ENCODE results near the gene FAM222A. TPM values are rescaled to one million over a fixed set of nuclear protein-coding genes. Genes with fewer than 3 reads are reported as not detected.

The FAM222A gene
- total and polyA plus RNA-seq, 7 donors = 1.1 to 3.3 (median 2.1) TPM

DNA sequence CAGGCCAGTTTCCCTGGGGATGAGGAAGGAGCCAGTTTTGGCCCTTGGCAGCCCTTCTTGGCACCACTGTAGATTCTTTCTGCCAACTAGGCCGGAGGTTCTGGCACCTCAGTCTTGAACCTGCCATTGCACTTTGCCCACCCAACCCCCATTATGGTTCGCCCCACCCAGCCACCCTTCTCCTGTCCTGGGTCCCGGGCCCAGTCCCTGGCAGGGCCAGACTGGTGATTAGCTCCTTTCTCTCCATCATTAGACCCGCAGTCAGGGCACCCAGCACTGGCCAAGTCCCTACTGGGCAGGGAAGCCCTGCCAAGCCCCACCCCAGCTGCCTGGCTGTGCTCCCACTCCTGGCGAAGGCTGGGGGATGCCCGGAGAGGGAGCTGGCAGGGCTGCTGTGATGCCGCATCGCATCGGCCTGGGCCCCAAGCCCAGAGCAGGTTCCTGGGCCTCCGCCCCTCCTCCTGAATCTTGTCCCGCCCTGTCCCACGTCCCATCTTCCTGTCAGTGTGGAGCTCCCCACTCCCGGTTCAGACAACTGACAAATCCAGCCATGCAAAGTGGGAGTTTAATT lies 9.8 kb downstream of the FAM222A start:
- TF ChIP-seq POLR2AphosphoS5 (IDR thresholded peaks at IDR 0.05) (peak; percentile 40 to 73 (median 58)), EP300 (IDR thresholded peaks at IDR 0.05) (no peak), POLR2A (IDR thresholded peaks at IDR 0.05) (no peak)

DNA sequence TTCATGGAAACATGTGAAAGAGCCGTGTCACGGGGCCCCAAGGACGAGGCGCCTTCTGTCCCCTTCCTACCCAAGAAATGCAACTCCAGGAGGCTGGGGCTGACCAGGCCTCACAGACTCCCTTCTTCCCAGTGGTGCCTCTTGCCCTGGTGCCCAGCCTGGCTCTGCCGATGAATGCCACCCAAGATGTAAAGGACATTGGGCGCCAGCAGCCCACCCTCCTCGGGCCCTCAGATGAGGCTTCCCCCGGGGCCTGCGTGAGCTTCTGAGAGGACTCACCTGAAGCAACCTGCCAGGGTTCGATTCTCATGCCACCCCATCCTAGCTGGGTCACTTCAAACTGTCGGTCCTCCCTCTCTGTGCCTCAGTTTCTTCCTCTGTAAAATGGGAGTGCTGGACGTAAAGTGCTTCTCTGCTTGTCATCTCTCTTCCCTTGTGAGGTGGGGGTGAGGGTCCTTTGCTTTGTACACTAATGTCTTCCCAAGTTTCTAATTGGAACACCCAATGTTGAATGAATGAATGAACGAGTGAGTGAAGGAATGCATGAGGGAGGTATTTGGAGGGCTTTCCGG lies 10.8 kb downstream of the FAM222A start:
- TF ChIP-seq, protein P1, sequence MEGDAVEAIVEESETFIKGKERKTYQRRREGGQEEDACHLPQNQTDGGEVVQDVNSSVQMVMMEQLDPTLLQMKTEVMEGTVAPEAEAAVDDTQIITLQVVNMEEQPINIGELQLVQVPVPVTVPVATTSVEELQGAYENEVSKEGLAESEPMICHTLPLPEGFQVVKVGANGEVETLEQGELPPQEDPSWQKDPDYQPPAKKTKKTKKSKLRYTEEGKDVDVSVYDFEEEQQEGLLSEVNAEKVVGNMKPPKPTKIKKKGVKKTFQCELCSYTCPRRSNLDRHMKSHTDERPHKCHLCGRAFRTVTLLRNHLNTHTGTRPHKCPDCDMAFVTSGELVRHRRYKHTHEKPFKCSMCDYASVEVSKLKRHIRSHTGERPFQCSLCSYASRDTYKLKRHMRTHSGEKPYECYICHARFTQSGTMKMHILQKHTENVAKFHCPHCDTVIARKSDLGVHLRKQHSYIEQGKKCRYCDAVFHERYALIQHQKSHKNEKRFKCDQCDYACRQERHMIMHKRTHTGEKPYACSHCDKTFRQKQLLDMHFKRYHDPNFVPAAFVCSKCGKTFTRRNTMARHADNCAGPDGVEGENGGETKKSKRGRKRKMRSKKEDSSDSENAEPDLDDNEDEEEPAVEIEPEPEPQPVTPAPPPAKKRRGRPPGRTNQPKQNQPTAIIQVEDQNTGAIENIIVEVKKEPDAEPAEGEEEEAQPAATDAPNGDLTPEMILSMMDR (IDR thresholded peaks at IDR 0.05) = no peak
- TF ChIP-seq EP300 (IDR thresholded peaks at IDR 0.05) (no peak), POLR2AphosphoS5 (IDR thresholded peaks at IDR 0.05) (no peak), POLR2A (IDR thresholded peaks at IDR 0.05) (no peak)
- H3K4me1 ChIP-seq = peaks cover 0 to 71% (median 57%) of the 10 kb centered on the region in 4 donors
- H3K4me3 ChIP-seq = no peak overlapping the region
- peak overlapping the region in 2 of 4 donors; percentile 5 to 69 for H3K27ac ChIP-seq
- 94 to 96% methylated on average over 14 of the region's 14 CpGs for WGBS, 2 donors
- intact Hi-C loops (cut with DNase I) = no loop called here
- no peaks in the 10 kb centered on the region for H3K9me3 ChIP-seq
- DNase-seq = no peak
- H3K27me3 ChIP-seq = no peaks in the 10 kb centered on the region
- no peaks in the 10 kb centered on the region for H3K36me3 ChIP-seq

More for the DNA sequence above, 9.8 kb downstream of the FAM222A start:
- Histone ChIP-seq H3K4me3 (no peak overlapping the region), H3K27ac (peak overlapping the region; percentile 5 to 69 (median 41)), H3K27me3 (peaks cover 0 to 2% (median under 1%) of the 10 kb centered on the region in 3 donors), H3K36me3 (no peaks in the 10 kb centered on the region), H3K4me1 (peaks cover 0 to 81% (median 60%) of the 10 kb centered on the region in 4 donors), H3K9me3 (no peaks in the 10 kb centered on the region)
- intact Hi-C loops (cut with DNase I) = no loop called here
- 21 to 64% methylated on average over 13 of the region's 13 CpGs for WGBS, 2 donors
- DNase-seq = peak; percentile 94

DNA sequence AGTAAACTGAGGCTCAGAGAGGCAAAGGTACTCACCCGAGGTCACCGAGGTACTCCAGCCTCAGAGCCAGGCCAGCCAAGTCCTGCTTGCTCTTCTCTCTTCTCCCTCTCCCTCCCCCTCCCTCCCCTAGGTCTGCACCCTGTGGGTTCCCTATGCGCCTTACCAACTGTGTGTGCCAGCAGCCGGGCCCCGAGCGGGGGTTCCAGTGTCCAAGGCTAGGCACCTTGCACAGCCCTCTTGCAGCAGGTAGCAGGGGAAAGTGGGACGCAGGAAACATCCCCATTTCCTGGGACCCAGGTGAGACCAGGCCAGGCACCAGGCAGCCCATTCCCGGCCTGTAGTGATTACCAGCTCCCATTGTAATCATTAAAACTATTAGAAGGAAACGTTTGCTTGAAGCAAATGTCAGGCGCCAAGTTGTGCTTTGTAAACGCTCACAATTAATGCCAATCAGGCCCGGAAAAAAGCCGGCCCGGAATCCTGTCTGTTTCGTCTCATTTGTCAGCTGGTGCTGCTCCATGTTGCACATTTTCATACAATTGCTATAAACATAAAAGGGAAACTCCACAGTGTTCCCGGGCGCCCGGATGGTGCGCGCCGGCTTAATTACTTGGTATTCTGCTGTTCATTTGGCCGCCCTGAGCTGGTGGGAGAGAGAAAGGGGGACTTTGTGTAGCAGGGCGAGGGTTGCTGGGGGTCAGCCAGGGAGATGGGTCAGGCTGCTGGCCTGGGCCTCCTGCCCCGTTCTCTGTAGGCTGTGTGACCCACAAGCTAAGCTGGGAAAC lies 11.9 kb downstream of the FAM222A start:
- Histone ChIP-seq H3K4me1 (peaks cover 0 to 60% (median 48%) of the 10 kb centered on the region in 4 donors), H3K27me3 (no peaks in the 10 kb centered on the region), H3K27ac (peak overlapping the region in 3 of 4 donors; percentile 54 to 69 (median 68)), H3K9me3 (no peaks in the 10 kb centered on the region), H3K36me3 (no peaks in the 10 kb centered on the region), H3K4me3 (no peak overlapping the region)
- DNase-seq = peak; percentile 87
- WGBS, 2 donors = 81 to 84% methylated on average over 24 of the region's 24 CpGs
- TF ChIP-seq POLR2AphosphoS5 (IDR thresholded peaks at IDR 0.05) (peak; percentile 78 to 95 (median 89)), POLR2A (IDR thresholded peaks at IDR 0.05) (no peak), EP300 (IDR thresholded peaks at IDR 0.05) (peak in 3 of 4 donors; percentile 35 to 73 (median 39))
- TF ChIP-seq, protein P1 (IDR thresholded peaks at IDR 0.05) = no peak
- intact Hi-C loops (cut with DNase I) = no loop called here

DNA sequence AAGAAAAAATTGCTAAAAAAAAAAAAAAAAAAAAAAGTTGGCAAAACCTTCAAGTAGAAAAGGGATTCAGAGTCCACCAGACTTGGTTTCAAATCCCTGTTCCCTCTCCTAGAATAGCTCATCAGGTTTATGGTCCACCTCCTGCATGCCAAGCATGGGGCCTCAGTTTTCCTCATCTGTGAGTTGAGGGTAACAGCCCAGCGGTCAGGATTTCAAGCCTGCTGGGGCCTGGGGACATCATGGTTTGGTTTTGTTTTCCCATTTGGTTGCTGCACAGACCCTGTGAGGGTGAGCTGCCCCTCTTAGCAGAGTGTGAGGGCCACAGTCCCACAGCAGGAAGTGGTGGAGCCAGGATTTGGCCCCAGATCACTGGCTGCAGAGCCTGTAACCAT lies 12.5 kb downstream of the FAM222A start:
- Histone ChIP-seq H3K4me3 (no peak overlapping the region), H3K4me1 (peaks cover 0 to 54% (median 44%) of the 10 kb centered on the region in 4 donors), H3K27ac (peak overlapping the region; percentile 34 to 69 (median 62)), H3K9me3 (no peaks in the 10 kb centered on the region), H3K36me3 (no peaks in the 10 kb centered on the region), H3K27me3 (no peaks in the 10 kb centered on the region)
- TF ChIP-seq EP300 (IDR thresholded peaks at IDR 0.05) = no peak
- TF ChIP-seq POLR2AphosphoS5 (IDR thresholded peaks at IDR 0.05) = no peak
- TF ChIP-seq, protein P1 (IDR thresholded peaks at IDR 0.05) = no peak
- no peak for TF ChIP-seq POLR2A (IDR thresholded peaks at IDR 0.05)
- 99% methylated on average over 1 of the region's 1 CpG for WGBS, 2 donors
- intact Hi-C loops (cut with DNase I) = no loop called here
- DNase-seq = peak; percentile 50
